H1 (cell line): ENCODE data around the gene CRYBA4. TPM values are rescaled to one million over a fixed set of nuclear protein-coding genes. Genes with fewer than 3 reads are reported as not detected.
A peak's percentile ranks its signal among the peaks of the same experiment; 100 is the strongest.

Source experiments
- CTCF ChIA-PET: fragments of 300-600 bp; sonication (Branson Sonifier 250); formaldehyde crosslinking; loops from one replicate; lab custom pipeline; 2021; ENCODE audit not compliant: partially characterized antibody; lab: Charles Lee
- POLR2A ChIA-PET: fragments of 300-600 bp; sonication (Branson Sonifier 250); formaldehyde crosslinking; loops from one replicate; lab custom pipeline; 2021; ENCODE audit warnings: inconsistent platforms; ENCODE audit not compliant: partially characterized antibody; lab: Charles Lee
- DNase-seq, 2 experiments: peaks; one replicate each; pipeline versions ENCODE4 v3.0.0 to v3.0.0-alpha.2; 2010 to 2022; ENCODE audit warnings: low spot score in 2 of 2, low read depth in 1 of 2, mixed read lengths in 1 of 2
- FAIRE-seq: peaks from 2 replicates; lab custom pipeline; 2011; peaks lifted over from hg19 to GRCh38; lab: Jason Lieb, UNC
- H2AFZ ChIP-seq: 2 replicates; pipeline ENCODE4 v1.8.1; 2012; ENCODE audit warnings: low read length, inconsistent platforms
- H2AK5ac ChIP-seq: 2 replicates; pipeline ENCODE4 v1.6.1; 2013; ENCODE audit warnings: low read depth, low read length
- H2BK120ac ChIP-seq: replicated peaks from 2 replicates; pipeline ENCODE3; 2013; ENCODE audit warnings: low read depth, low read length, inconsistent platforms
- H2BK12ac ChIP-seq: 2 replicates; pipeline ENCODE4 v1.6.1; 2013; ENCODE audit warnings: low read depth, low read length
- H2BK15ac ChIP-seq: 2 replicates; pipeline ENCODE4 v1.6.1; 2013; ENCODE audit warnings: low read length
- H2BK20ac ChIP-seq: 2 replicates; pipeline ENCODE4 v1.6.1; 2013; ENCODE audit warnings: low read length
- H2BK5ac ChIP-seq: 2 replicates; pipeline ENCODE4 v1.6.1; 2013; ENCODE audit warnings: low read depth, low read length
- H3K14ac ChIP-seq: 2 replicates; pipeline ENCODE4 v1.6.1; 2013; ENCODE audit warnings: inconsistent platforms; ENCODE audit not compliant: insufficient read length
- H3K18ac ChIP-seq: 2 replicates; pipeline ENCODE4 v1.6.1; 2013; ENCODE audit warnings: low read length; ENCODE audit errors: extremely low read depth
- H3K23ac ChIP-seq: 2 replicates; pipeline ENCODE4 v1.6.1; 2013; ENCODE audit warnings: inconsistent platforms; ENCODE audit not compliant: insufficient read length
- H3K23me2 ChIP-seq: 2 replicates; pipeline ENCODE4 v1.6.1; 2013; ENCODE audit warnings: low read depth, low read length
- H3K27ac ChIP-seq: 2 replicates; pipeline ENCODE4 v1.6.1; 2011; ENCODE audit warnings: low read depth, low read length, inconsistent platforms
- H3K27me3 ChIP-seq, 4 experiments: replicated peaks in 1 of 4; 1 replicate in 1 of 4; 2 replicates in 3 of 4; pipeline versions ENCODE4 v1.6.1 to v1.8.1; 2011 to 2013; ENCODE audit warnings: low read length in 3 of 4, mild to moderate bottlenecking in 3 of 4, inconsistent platforms in 2 of 4, mixed read lengths in 2 of 4, moderate library complexity in 1 of 4; ENCODE audit not compliant: control insufficient read depth in 3 of 4, insufficient read depth in 3 of 4; ENCODE audit errors: extremely low read depth in 1 of 4
- H3K36me3 ChIP-seq, 4 experiments: 2 replicates each; pipeline versions ENCODE4 v1.6.1 to v1.8.1; 2011 to 2013; ENCODE audit warnings: mild to moderate bottlenecking in 4 of 4, low read length in 3 of 4, moderate library complexity in 2 of 4, control low read depth in 1 of 4, inconsistent platforms in 1 of 4; ENCODE audit not compliant: insufficient read depth in 4 of 4, control insufficient read depth in 2 of 4
- H3K4ac ChIP-seq: replicated peaks from 2 replicates; pipeline ENCODE3; 2013; ENCODE audit warnings: low read length, low read depth, mixed read lengths, inconsistent platforms; ENCODE audit not compliant: insufficient read length
- H3K4me1 ChIP-seq, 4 experiments: replicated peaks in 1 of 4; 1 replicate in 1 of 4; 2 replicates in 3 of 4; pipeline versions ENCODE4 v1.6.1 to v1.8.1; 2011 to 2013; ENCODE audit warnings: low read length in 3 of 4, inconsistent platforms in 2 of 4, mixed read lengths in 1 of 4; ENCODE audit not compliant: insufficient read depth in 4 of 4, control insufficient read depth in 3 of 4
- H3K4me2 ChIP-seq, 2 experiments: 2 replicates each; pipeline versions ENCODE4 v1.6.1 to v1.8.1; 2011 to 2013; ENCODE audit warnings: low read depth in 2 of 2, low read length in 2 of 2, control low read depth in 1 of 2, inconsistent platforms in 1 of 2, mild to moderate bottlenecking in 1 of 2; ENCODE audit not compliant: insufficient read depth in 1 of 2
- H3K4me3 ChIP-seq, 4 experiments: fragments of 200-600, 300-600 bp in 1 of 4; sonication (generic), shearing (Covaris generic), sonication (Bioruptor Twin) in 1 of 4; 2 replicates each; pipeline versions ENCODE4 v1.5.1 to v1.8.1; 2011 to 2016; ENCODE audit warnings: low read length in 4 of 4, low read depth in 3 of 4, control low read depth in 2 of 4, inconsistent platforms in 2 of 4, mild to moderate bottlenecking in 2 of 4, mixed read lengths in 1 of 4, moderate library complexity in 1 of 4; ENCODE audit not compliant: insufficient read depth in 2 of 4; ENCODE audit errors: extremely low read depth in 1 of 4
- H3K56ac ChIP-seq: replicated peaks from 2 replicates; pipeline ENCODE3; 2013; ENCODE audit warnings: low read depth, mild to moderate bottlenecking, mixed read lengths, low read length, inconsistent platforms; ENCODE audit not compliant: insufficient read length
- H3K79me1 ChIP-seq: 2 replicates; pipeline ENCODE4 v1.6.1; 2013; ENCODE audit warnings: low read depth, low read length, control low read depth
- H3K79me2 ChIP-seq, 2 experiments: 2 replicates each; pipeline versions ENCODE4 v1.6.1 to v1.8.1; 2012 to 2013; ENCODE audit warnings: low read length in 2 of 2, mild to moderate bottlenecking in 2 of 2, inconsistent platforms in 1 of 2; ENCODE audit not compliant: insufficient read depth in 2 of 2, control insufficient read depth in 1 of 2
- H3K9ac ChIP-seq, 4 experiments: replicated peaks in 1 of 4; 1 replicate in 1 of 4; 2 replicates in 3 of 4; pipeline versions ENCODE4 v1.6.1 to v1.8.1; 2011 to 2013; ENCODE audit warnings: low read depth in 3 of 4, low read length in 3 of 4, control low read depth in 2 of 4, mild to moderate bottlenecking in 2 of 4, moderate library complexity in 2 of 4, inconsistent platforms in 1 of 4; ENCODE audit errors: extremely low read depth in 1 of 4
- H3K9me3 ChIP-seq, 2 experiments: 2 replicates each; pipeline versions ENCODE4 v1.6.1 to v1.8.1; 2012 to 2013; ENCODE audit warnings: mild to moderate bottlenecking in 2 of 2, moderate library complexity in 2 of 2, control low read depth in 1 of 2, inconsistent platforms in 1 of 2, low read depth in 1 of 2, low read length in 1 of 2, mixed read lengths in 1 of 2; ENCODE audit not compliant: insufficient read depth in 2 of 2
- H4K20me1 ChIP-seq, 2 experiments: replicated peaks in 1 of 2; 2 replicates each; pipeline versions ENCODE3 to v1.8.1; 2011 to 2013; ENCODE audit warnings: inconsistent platforms in 2 of 2, low read length in 2 of 2, mild to moderate bottlenecking in 1 of 2; ENCODE audit not compliant: insufficient read depth in 2 of 2, control insufficient read depth in 1 of 2
- H4K5ac ChIP-seq: 2 replicates; pipeline ENCODE4 v1.6.1; 2013; ENCODE audit warnings: low read length, low read depth, mixed read lengths, inconsistent platforms; ENCODE audit not compliant: insufficient read length
- H4K8ac ChIP-seq: 2 replicates; pipeline ENCODE4 v1.8.0; 2013; ENCODE audit warnings: mild to moderate bottlenecking, moderate library complexity, low read length, inconsistent platforms; ENCODE audit not compliant: insufficient read depth; ENCODE audit errors: extremely low read depth
- H4K91ac ChIP-seq: replicated peaks from 2 replicates; pipeline ENCODE3; 2013; ENCODE audit warnings: low read length, mixed read lengths, inconsistent platforms; ENCODE audit not compliant: insufficient read length
- BRCA1 ChIP-seq: IDR thresholded peaks from 2 replicates; pipeline ENCODE4 v1.6.1; 2012; ENCODE audit warnings: low read depth, low read length, improper control_type of control experiment
- POLR2AphosphoS5 ChIP-seq: IDR thresholded peaks from 2 replicates; pipeline ENCODE4 v1.6.1; 2011; ENCODE audit warnings: low read depth, low read length
- WGBS, 2 experiments: shearing (Covaris generic) in 1 of 2; methylation state at CpG; one replicate each; pipeline versions ENCODE4 v1.1.6 to v1.1.7; 2013 to 2015; ENCODE audit warnings: low lambda C conversion rate in 2 of 2, mixed read lengths in 2 of 2, inconsistent platforms in 1 of 2, low coverage in 1 of 2, missing lambda C conversion rate in 1 of 2; ENCODE audit not compliant: insufficient replicate concordance in 2 of 2, insufficient coverage in 1 of 2, insufficient read length in 1 of 2; ENCODE audit errors: extremely low coverage in 1 of 2, missing lambda C conversion rate in 1 of 2; 5-methylcytosine and 5-hydroxymethylcytosine counted together
- polyA plus RNA-seq, 7 experiments: library from polyadenylated mRNA; depleted of rRNA in 3 of 7; stranded (reverse) in 5 of 7; unstranded in 2 of 7; fragments of >200 nt in 5 of 7; fragments of 200-250 nt in 2 of 7; gene quantifications; 1 replicate in 5 of 7; 2 replicates in 1 of 7; 4 replicates in 1 of 7; pipeline versions ENCODE4 v1.2.1 to v1.2.3, GENCODE V29; 2011 to 2013; ENCODE audit warnings: missing spikeins in 2 of 7, mixed read lengths in 2 of 7
- total RNA-seq: library from RNA; stranded (reverse); fragmentation: NEBNext Ultra II Directional; extraction: Animal tissue kit (Norgen Biotek cat#: 25700); gene quantifications from 2 replicates; pipeline ENCODE4 v1.2.1, GENCODE V29; 2021

CRYBA4 gene
- total and polyA plus RNA-seq, 2 of the 8 experiments (the other 6 are each of a cell fraction or from before 2014, with no cell fraction given) = 0.67 to 3.1 TPM

DNA sequence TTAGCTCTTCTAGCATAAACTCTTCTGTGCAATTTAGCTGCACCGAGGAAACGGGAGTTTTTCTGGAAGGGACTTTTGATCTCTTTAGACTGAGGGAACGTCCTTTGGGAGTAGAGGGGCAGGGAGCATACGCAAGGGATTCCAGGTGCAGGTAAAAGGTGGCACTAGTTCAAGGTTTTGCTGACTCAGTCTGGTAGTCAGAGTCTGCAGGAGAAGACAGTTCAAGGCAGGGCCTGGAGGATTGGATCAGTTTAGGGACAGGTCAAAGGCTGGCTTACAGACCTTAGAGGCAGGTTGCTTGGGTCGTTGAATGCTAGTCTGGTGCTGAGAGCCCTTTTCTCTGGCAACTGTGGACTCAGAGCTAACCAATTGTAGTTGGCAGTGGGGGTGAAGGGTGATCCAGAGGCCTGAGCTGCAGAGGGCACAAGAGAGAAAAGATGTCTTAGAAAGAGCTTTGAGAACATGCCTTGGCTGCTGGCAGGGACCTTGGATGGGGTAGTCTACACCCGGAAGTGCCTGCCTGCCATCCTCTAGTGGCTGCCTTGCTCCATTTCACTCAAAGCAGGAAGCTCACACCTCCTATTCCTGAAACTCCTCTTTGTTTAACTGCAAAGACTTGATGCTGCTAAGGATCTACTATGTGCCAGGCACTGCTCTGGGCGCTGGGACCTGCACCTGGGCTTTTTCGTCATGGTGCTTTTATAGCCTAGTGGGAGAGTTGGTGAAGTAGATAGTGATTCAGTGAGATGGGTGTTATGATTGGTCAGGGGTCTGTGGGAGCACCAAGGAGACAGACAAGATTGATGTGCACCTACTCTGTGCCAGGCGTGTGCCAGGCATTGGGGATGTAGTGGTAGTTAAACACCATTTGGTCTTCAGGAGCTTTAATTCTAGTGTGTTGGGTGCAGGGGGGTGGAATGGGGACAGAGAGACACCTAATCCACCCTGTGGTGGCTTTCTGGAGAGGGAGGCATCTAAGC, 52.7 kb downstream of the CRYBA4 start:
- CTCF ChIA-PET = interaction anchor here (0.8 to 1.9 kb wide), 12 partner anchors 9 to 196 kb away, joined by 3 to 9 read pairs (median 3); partner anchors contain the start of genes HPS4 and SRRD
- 92% methylated on average over 9 of the region's 9 CpGs; no CpG with 5 or more reads in 1 of the 2 experiments for WGBS, 2 experiments
- no peak overlapping the region for H3K9ac ChIP-seq

More for the DNA sequence above, 52.7 kb downstream of the CRYBA4 start:
- Histone ChIP-seq H2AK5ac (peak overlapping the region; percentile 79), H4K8ac (no peak overlapping the region), H3K18ac (peak overlapping the region; percentile 0; the same call in 1 of the 2 replicates), H2AFZ (no peak overlapping the region), H3K36me3 (peaks cover 0 to 3% (median under 1%) of the 10 kb centered on the region in 4 experiments; a peak in 3 of 8 replicates), H2BK20ac (no peak overlapping the region), H3K23ac (no peak overlapping the region), H2BK15ac (0 out of 2 replicates have a peak overlapping the region, but pooled peaks have one; percentile 18), H2BK120ac (no peak overlapping the region), H3K14ac (no peak overlapping the region), H3K23me2 (peaks cover 11% of the 10 kb centered on the region), H4K20me1 (no peaks in the 10 kb centered on the region), H3K27me3 (no peaks in the 10 kb centered on the region), H2BK12ac (no peak overlapping the region), H3K4me1 (peaks cover 4 to 21% (median 14%) of the 10 kb centered on the region in 4 experiments), H3K27ac (no peak overlapping the region), H4K5ac (no peak overlapping the region), H4K91ac (no peak overlapping the region), H3K4me3 (peak overlapping the region in 1 of 4 experiments; percentile 70; a peak in 2 of 8 replicates), H3K79me1 (peaks cover 5% of the 10 kb centered on the region), H2BK5ac (no peak overlapping the region), H3K4ac (no peak overlapping the region), H3K4me2 (peak overlapping the region in 1 of 2 experiments; percentile 100; a peak in 1 of 4 replicates), H3K79me2 (peaks cover 0 to 8% of the 10 kb centered on the region in 2 experiments; a peak in 2 of 4 replicates), H3K56ac (no peak overlapping the region), H3K9me3 (no peaks in the 10 kb centered on the region)
- DNase-seq (no peak), FAIRE-seq (no peak)
- no peak for TF ChIP-seq BRCA1
- TF ChIP-seq POLR2AphosphoS5 = peak; percentile 59
- POLR2A ChIA-PET = interaction anchor here (0.8 to 5.3 kb wide), 13 partner anchors 9 to 632 kb away, joined by 3 to 43 read pairs (median 3); partner anchors contain the start of genes MIAT and TFIP11
